ENCODE results near the gene PBOV1. TPM values are rescaled to one million over a fixed set of nuclear protein-coding genes. Genes with fewer than 3 reads are reported as not detected.

The PBOV1 gene
- total and polyA plus RNA-seq, 3 donors from 2014 or later = not detected

DNA sequence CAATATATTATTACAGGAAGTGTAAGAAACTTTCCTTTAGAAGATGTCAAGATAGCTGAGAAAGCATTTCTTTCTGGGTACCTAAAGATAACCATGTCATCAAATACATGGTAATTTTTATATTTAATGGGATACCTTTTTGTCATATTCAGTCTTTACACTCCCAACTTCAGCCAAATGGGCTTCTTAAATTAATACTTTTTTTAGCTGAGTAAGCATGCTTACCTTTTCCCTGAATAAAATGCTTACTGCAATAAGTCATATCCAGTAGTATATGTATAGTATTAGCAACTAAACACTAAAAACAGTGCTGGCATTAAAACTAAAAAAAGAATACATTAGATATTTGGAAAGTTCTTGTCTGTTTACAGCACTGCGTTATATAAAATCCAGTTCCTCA lies 17.4 kb upstream of the PBOV1 start:
- Histone ChIP-seq H3K4me3 (no peak overlapping the region), H3K27me3 (no peaks in the 10 kb centered on the region), H3K4me1 (no peaks in the 10 kb centered on the region), H3K9me3 (no peaks in the 10 kb centered on the region), H3K27ac (no peak overlapping the region), H3K36me3 (ENCODE audit: low read depth, missing control alignments) (no peaks in the 10 kb centered on the region)
- TF ChIP-seq POLR2A (IDR thresholded peaks at IDR 0.05) = no peak
- no peak for TF ChIP-seq CTCF (IDR thresholded peaks at IDR 0.05)
- intact Hi-C loops (cut with DNase I; ENCODE audit: low total_unique reads) = no loop called here
- WGBS, 2 donors = 92 to 95% methylated on average over 1 of the region's 1 CpG
- DNase-seq = no peak

DNA sequence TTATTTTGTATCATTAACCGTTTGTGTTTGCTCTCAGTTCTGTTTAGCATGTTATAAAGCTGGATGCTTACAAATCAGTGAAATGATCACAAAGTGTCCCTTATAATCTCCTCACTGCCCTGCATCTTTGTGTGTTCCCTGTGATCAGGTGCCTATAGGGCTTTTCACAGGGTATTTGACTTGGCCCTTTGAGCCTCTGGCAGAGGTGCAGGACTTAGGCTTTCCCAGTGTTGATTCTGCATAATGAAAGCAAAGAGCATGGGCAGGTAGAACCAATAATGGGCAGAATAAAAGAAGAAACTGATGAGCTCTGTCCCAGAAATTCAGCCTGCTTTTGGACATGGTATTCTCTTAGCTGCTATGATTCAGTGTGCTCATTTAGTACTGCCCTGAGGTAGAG lies 16.9 kb upstream of the PBOV1 start:
- DNase-seq = no peak
- no peak overlapping the region for H3K27ac ChIP-seq
- WGBS, 2 donors = 84 to 93% methylated on average over 1 of the region's 1 CpG

GRCh38 chr6:138234363-138234762 lies 16.1 kb upstream of the PBOV1 start:
- no peaks in the 10 kb centered on the region for H3K4me1 ChIP-seq
- intact Hi-C loops (cut with DNase I; ENCODE audit: low total_unique reads) = no loop called here
- no peak for TF ChIP-seq POLR2A (IDR thresholded peaks at IDR 0.05)
- no peak for TF ChIP-seq CTCF (IDR thresholded peaks at IDR 0.05)
- 55 to 79% methylated on average over 2 of the region's 2 CpGs for WGBS, 2 donors
- H3K27ac ChIP-seq = no peak overlapping the region
- H3K36me3 ChIP-seq (ENCODE audit: low read depth, missing control alignments) = no peaks in the 10 kb centered on the region
- DNase-seq = no peak
- H3K27me3 ChIP-seq = no peaks in the 10 kb centered on the region
- H3K4me3 ChIP-seq = no peak overlapping the region
- no peaks in the 10 kb centered on the region for H3K9me3 ChIP-seq

More for the DNA sequence above, 16.9 kb upstream of the PBOV1 start:
- H3K27me3 ChIP-seq = no peaks in the 10 kb centered on the region
- H3K4me1 ChIP-seq = no peaks in the 10 kb centered on the region
- TF ChIP-seq POLR2A (IDR thresholded peaks at IDR 0.05) (no peak), CTCF (IDR thresholded peaks at IDR 0.05) (no peak)
- H3K4me3 ChIP-seq = no peak overlapping the region
- H3K36me3 ChIP-seq (ENCODE audit: low read depth, missing control alignments) = no peaks in the 10 kb centered on the region
- intact Hi-C loops (cut with DNase I; ENCODE audit: low total_unique reads) = no loop called here
- no peaks in the 10 kb centered on the region for H3K9me3 ChIP-seq

DNA sequence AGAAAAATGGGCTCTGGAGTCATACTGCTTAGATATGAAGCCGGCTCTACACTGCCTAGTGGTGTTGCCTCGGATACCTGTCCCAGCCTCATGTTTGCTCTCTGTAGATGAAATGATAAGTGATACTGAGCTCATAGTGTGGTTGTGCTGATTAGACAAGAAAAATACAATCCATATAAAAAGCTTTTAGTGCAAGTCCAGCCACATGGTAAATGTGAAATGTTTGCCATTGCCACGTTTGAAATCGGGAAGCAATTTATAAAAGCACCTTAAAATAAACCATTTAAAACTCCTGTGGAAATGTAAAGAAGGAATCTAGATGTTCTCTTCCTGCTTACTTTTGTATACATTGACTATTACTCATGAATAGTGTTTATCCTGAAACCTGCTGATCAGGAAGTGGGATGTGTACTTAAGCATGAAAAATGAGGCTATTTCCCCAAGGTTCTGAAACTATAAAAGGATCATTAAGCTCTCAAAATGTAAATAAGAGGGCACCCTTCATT lies 13.1 kb upstream of the PBOV1 start:
- Histone ChIP-seq H3K27ac (no peak overlapping the region), H3K9me3 (no peaks in the 10 kb centered on the region), H3K36me3 (ENCODE audit: low read depth, missing control alignments) (no peaks in the 10 kb centered on the region), H3K4me1 (no peaks in the 10 kb centered on the region), H3K27me3 (no peaks in the 10 kb centered on the region), H3K4me3 (no peak overlapping the region)
- WGBS, 2 donors = 75 to 80% methylated on average over 4 of the region's 4 CpGs
- TF ChIP-seq CTCF (IDR thresholded peaks at IDR 0.05) = no peak
- no peak for TF ChIP-seq POLR2A (IDR thresholded peaks at IDR 0.05)
- DNase-seq = no peak
- intact Hi-C loops (cut with DNase I; ENCODE audit: low total_unique reads) = no loop called here

DNA sequence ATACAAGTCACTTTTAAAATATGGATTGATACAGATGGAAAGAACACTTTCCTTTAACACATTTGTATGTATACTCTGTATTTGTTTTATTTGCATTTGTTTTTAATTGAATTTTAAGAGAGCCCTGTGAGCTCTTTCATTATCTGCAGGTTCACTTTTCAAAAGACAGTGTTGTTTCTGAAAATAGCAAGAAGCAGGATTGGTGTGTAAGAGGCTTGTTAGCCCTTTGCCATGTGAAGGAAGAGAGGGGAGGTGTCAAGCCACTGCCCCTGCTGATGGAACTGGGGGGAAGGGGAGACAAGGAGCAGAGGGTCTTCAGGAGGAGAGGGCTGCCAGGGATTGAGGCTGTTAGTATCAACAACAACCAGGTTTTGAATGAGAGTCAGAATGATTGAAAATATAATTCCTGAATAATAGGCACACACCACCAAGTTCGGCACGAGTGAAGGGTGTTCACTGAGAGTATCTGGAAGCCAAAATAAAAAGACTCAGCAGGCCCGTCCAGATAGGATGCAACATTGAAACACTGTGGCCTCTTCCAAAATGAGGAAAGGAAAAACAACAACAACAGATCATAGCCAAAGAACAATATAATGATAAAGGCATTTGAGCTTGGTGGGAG lies 12.6 kb upstream of the PBOV1 start:
- H3K4me3 ChIP-seq = no peak overlapping the region
- intact Hi-C loops (cut with DNase I; ENCODE audit: low total_unique reads) = no loop called here
- H3K27me3 ChIP-seq = no peaks in the 10 kb centered on the region
- H3K36me3 ChIP-seq (ENCODE audit: low read depth, missing control alignments) = no peaks in the 10 kb centered on the region
- H3K9me3 ChIP-seq = no peaks in the 10 kb centered on the region
- TF ChIP-seq POLR2A (IDR thresholded peaks at IDR 0.05) (no peak), CTCF (IDR thresholded peaks at IDR 0.05) (no peak)
- H3K27ac ChIP-seq = no peak overlapping the region
- WGBS, 2 donors = 60 to 64% methylated on average over 3 of the region's 3 CpGs
- DNase-seq = no peak
- no peaks in the 10 kb centered on the region for H3K4me1 ChIP-seq
